Naive thymus-derived CD4-positive, alpha-beta T cell (primary cell): ENCODE results near the gene RTN4R. TPM values are rescaled to one million over a fixed set of nuclear protein-coding genes. Genes with fewer than 3 reads are reported as not detected.

Experiments used
- ATAC-seq: fragments of 150-1000 bp; cut with Tn5 transposase; 2 replicates; pipeline ENCODE4 v1.10.0; 2021; ENCODE audit warnings: mild to moderate bottlenecking, moderate library complexity
- CTCF ChIA-PET: fragments of 350-600 bp; sonication (Branson Sonifier 250); formaldehyde crosslinking; loops from one replicate; lab custom pipeline; 2021; ENCODE audit warnings: antibody characterized with exemption; lab: Charles Lee
- POLR2A ChIA-PET: fragments of 350-600 bp; sonication (Branson Sonifier 250); formaldehyde crosslinking; loops from one replicate; lab custom pipeline; 2021; ENCODE audit warnings: antibody characterized with exemption, inconsistent platforms; lab: Charles Lee
- DNase-seq, 9 donors: peaks; one replicate each; pipeline versions ENCODE4 v3.0.0 to v3.0.0-alpha.2; 2020 to 2022; ENCODE audit warnings: mixed read lengths in 1 of 9
- H3K27ac ChIP-seq: one replicate; pipeline ENCODE4 v1.7.0; 2013; ENCODE audit warnings: mild to moderate bottlenecking, low read depth, low read length, moderate library complexity
- H3K27me3 ChIP-seq, 2 donors: one replicate each; pipeline ENCODE4 v1.7.0; 2013; ENCODE audit warnings: low read length in 2 of 2, mild to moderate bottlenecking in 2 of 2, moderate library complexity in 2 of 2; ENCODE audit not compliant: control insufficient read depth in 2 of 2, insufficient read depth in 2 of 2
- H3K36me3 ChIP-seq, 3 experiments: 1 replicate in 2 of 3; 2 replicates in 1 of 3; pipeline ENCODE4 v1.7.0; 2013; ENCODE audit warnings: low read length in 3 of 3, mild to moderate bottlenecking in 3 of 3, moderate library complexity in 1 of 3; ENCODE audit not compliant: insufficient read depth in 3 of 3, control insufficient read depth in 2 of 3
- H3K4me1 ChIP-seq, 2 donors: one replicate each; pipeline ENCODE4 v1.7.0; 2013; ENCODE audit warnings: low read length in 2 of 2, mild to moderate bottlenecking in 2 of 2, moderate library complexity in 1 of 2; ENCODE audit not compliant: control insufficient read depth in 2 of 2, insufficient read depth in 2 of 2
- H3K4me3 ChIP-seq: 2 replicates; pipeline ENCODE4 v1.7.0; 2013; ENCODE audit warnings: mild to moderate bottlenecking, low read length
- H3K9me3 ChIP-seq, 3 experiments: 1 replicate in 2 of 3; 2 replicates in 1 of 3; pipeline ENCODE4 v1.7.0; 2013; ENCODE audit warnings: low read length in 3 of 3; ENCODE audit not compliant: control insufficient read depth in 2 of 3
- H3K27ac Mint-ChIP-seq, 9 donors: one replicate each; pipeline ENCODE4 v1.8.0; 2020 to 2022; ENCODE audit warnings: mixed read lengths in 9 of 9, mild to moderate bottlenecking in 8 of 9, moderate library complexity in 5 of 9, inconsistent platforms in 2 of 9
- H3K27me3 Mint-ChIP-seq, 5 donors: one replicate each; pipeline ENCODE4 v1.8.0; 2021 to 2022; ENCODE audit warnings: mixed read lengths in 5 of 5, mild to moderate bottlenecking in 1 of 5
- H3K36me3 Mint-ChIP-seq, 5 donors: one replicate each; pipeline ENCODE4 v1.8.0; 2020 to 2022; ENCODE audit warnings: mixed read lengths in 5 of 5, mild to moderate bottlenecking in 3 of 5, inconsistent platforms in 1 of 5
- H3K4me1 Mint-ChIP-seq, 7 donors: one replicate each; pipeline ENCODE4 v1.8.0; 2020 to 2022; ENCODE audit warnings: mixed read lengths in 7 of 7, mild to moderate bottlenecking in 3 of 7, inconsistent platforms in 1 of 7
- H3K4me3 Mint-ChIP-seq, 10 donors: one replicate each; pipeline ENCODE4 v1.8.0; 2020 to 2022; ENCODE audit warnings: mild to moderate bottlenecking in 10 of 10, mixed read lengths in 10 of 10, moderate library complexity in 6 of 10, inconsistent platforms in 2 of 10
- H3K9me3 Mint-ChIP-seq, 11 donors: one replicate each; pipeline ENCODE4 v1.8.0; 2020 to 2022; ENCODE audit warnings: mixed read lengths in 11 of 11, mild to moderate bottlenecking in 4 of 11, inconsistent platforms in 1 of 11, moderate library complexity in 1 of 11
- intact Hi-C, 2 donors: fragments of 100-400 bp; cut with micrococcal nuclease; formaldehyde crosslinking; loops; one replicate each; pipeline ENCODE4 v1.15.1; 2023
- polyA plus RNA-seq, 2 donors: library from polyadenylated mRNA; unstranded; fragments of 300-500 nt; fragmentation: Illumina TruSeq; gene quantifications; one replicate each; pipeline ENCODE4 v1.2.3, GENCODE V29; 2021
- total RNA-seq, 6 experiments: library from RNA in 5 of 6; stranded (reverse) in 5 of 6; gene quantifications; 1 replicate in 5 of 6; 2 replicates in 1 of 6; pipeline ENCODE4 v1.2.3 and lab custom pipeline; 2021 to 2026

RTN4R gene
- total and polyA plus RNA-seq, 7 experiments from 2014 or later: 0.98 to 2.9 (median 2.0) TPM

GRCh38 chr22:20228939-20229272, 39.2 kb downstream of the RTN4R start:
- intact Hi-C loops: no loop called here
- no peak overlapping the region for H3K27ac Mint-ChIP-seq

DNA sequence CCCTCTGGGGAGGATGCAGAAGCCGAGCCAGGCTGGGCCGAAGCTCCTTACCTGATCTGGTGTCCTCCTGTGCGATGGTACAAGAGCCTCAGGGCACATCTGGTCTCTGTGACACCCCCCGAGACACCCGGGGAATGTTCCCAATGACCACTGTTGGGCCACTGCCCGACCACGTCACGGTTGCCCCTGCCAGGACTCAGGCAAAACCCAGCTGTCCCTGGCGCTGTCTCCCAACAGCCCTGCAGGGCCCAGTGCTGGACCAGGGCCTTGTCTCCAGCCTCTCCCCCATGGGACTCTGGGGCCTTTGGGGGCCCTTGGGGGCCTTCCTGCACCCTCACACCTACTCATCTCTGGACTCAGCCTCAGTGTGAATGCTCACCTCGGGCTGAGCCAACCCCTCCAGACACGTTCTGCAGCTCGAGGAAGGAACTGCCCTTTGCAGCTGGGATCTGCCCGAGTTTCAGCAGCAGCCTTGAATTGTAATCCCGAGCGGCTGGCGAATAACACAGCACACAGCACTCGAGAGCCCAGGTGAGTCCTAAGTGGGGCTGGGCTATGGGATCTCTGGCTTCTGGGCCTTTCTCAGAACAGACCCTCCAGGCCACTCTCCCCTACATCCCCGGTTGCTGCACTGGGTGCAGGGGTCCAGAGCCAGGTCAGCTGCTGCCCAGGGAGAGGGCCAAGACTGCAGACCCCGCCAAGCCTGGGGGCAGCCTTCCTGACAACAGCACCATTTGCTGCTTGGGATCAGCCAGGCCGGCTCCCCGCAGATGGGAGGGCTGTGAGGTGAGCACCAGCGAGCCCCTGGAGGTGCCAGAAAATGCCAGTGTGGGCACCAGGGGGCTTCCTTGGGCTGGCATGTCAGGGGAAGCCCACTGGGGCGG, 39.8 kb downstream of the RTN4R start:
- H3K36me3 ChIP-seq: no peaks in the 10 kb centered on the region
- H3K4me1 ChIP-seq: no peaks in the 10 kb centered on the region
- no peak for ATAC-seq
- Mint-ChIP-seq H3K9me3 (peaks cover 0 to 12% (median 0%) of the 10 kb centered on the region in 11 donors), H3K36me3 (no peaks in the 10 kb centered on the region), H3K4me1 (no peaks in the 10 kb centered on the region), H3K4me3 (no peak overlapping the region), H3K27me3 (no peaks in the 10 kb centered on the region), H3K27ac (no peak overlapping the region)
- H3K4me3 ChIP-seq: no peak overlapping the region
- no peak for DNase-seq
- CTCF ChIA-PET: no interaction called here
- no peak overlapping the region for H3K27ac ChIP-seq
- POLR2A ChIA-PET: interaction anchor here (2.2 kb wide), 1 partner anchor 10 kb away, joined by 7 read pairs; no protein-coding TSS in a partner anchor
- intact Hi-C loops: no loop called here
- no peaks in the 10 kb centered on the region for H3K27me3 ChIP-seq
- no peaks in the 10 kb centered on the region for H3K9me3 ChIP-seq

More at GRCh38 chr22:20228939-20229272, 39.2 kb downstream of the RTN4R start:
- no peak overlapping the region for H3K4me3 ChIP-seq
- H3K4me1 Mint-ChIP-seq: no peaks in the 10 kb centered on the region
- H3K27ac ChIP-seq: no peak overlapping the region
- H3K27me3 ChIP-seq: no peaks in the 10 kb centered on the region
- no peak overlapping the region for H3K4me3 Mint-ChIP-seq
- H3K4me1 ChIP-seq: no peaks in the 10 kb centered on the region
- POLR2A ChIA-PET: interaction anchor here (2.2 kb wide), 1 partner anchor 9 kb away, joined by 7 read pairs; no protein-coding TSS in a partner anchor
- peaks cover 0 to 12% (median 0%) of the 10 kb centered on the region in 11 donors for H3K9me3 Mint-ChIP-seq
- no peaks in the 10 kb centered on the region for H3K36me3 ChIP-seq
- H3K9me3 ChIP-seq: no peaks in the 10 kb centered on the region
- CTCF ChIA-PET: no interaction called here
- ATAC-seq: no peak
- no peaks in the 10 kb centered on the region for H3K27me3 Mint-ChIP-seq
- H3K36me3 Mint-ChIP-seq: no peaks in the 10 kb centered on the region
- DNase-seq: no peak

DNA sequence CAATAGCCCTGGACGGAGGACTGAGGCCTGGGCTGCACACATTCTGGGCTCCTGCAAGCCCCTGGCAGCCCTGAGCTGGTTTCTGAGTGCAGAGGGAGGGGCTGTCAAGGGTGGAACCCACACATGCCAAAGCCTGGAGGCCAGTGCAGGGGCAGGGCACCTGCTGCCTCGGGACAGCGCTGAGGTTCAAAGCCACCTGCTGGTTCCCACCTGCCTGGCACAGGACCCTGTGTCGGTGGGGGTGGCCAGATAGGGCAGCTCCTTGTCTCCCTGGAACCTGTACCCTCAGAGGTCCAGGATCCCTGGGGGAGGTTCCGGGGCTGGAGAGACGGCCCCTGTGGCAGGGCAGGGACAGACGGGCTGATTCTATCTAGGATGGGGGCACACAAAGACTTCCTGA, 40.8 kb downstream of the RTN4R start:
- H3K27ac ChIP-seq: no peak overlapping the region
- ATAC-seq: no peak
- intact Hi-C loops: no loop called here
- no peaks in the 10 kb centered on the region for H3K4me1 ChIP-seq
- CTCF ChIA-PET: no interaction called here
- Mint-ChIP-seq H3K27ac (no peak overlapping the region), H3K27me3 (no peaks in the 10 kb centered on the region), H3K4me1 (no peaks in the 10 kb centered on the region), H3K4me3 (no peak overlapping the region), H3K9me3 (peaks cover 0 to 12% (median 0%) of the 10 kb centered on the region in 11 donors), H3K36me3 (no peaks in the 10 kb centered on the region)
- H3K36me3 ChIP-seq: no peaks in the 10 kb centered on the region
- no peaks in the 10 kb centered on the region for H3K27me3 ChIP-seq
- no peak for DNase-seq
- no peak overlapping the region for H3K4me3 ChIP-seq
- POLR2A ChIA-PET: no interaction called here
- H3K9me3 ChIP-seq: no peaks in the 10 kb centered on the region

DNA sequence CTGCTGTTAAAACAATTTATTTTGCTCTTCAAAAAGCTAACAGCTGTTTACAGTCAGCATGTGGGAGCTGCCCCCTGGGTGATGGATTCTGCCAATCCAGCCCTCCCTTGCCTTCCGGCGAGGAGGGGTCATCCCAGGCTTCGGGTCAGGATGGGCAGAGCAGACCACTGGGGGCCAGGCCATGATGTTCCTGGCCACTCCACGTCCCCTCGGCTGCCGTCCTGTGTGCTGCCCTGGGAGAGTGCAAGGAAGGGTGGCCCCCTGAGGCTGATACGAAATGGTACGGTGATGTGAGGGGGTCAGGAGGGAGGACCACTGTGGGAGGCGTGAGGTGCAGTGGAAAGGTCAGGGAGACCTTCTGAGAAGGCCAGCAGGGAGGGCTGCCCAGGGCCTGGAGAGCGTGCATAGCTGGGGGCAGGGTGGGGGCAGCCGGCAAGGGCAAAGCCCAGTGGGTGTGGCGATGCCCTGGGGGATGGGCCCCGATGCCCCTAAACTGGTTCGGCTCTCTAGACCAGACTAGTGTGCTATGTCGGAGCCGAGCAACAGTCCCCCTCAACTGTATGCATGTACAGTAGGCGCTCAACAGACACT, 41.3 kb downstream of the RTN4R start:
- POLR2A ChIA-PET: no interaction called here
- ATAC-seq (no peak), DNase-seq (no peak)
- no peaks in the 10 kb centered on the region for H3K9me3 ChIP-seq
- Mint-ChIP-seq H3K9me3 (peaks cover 0 to 12% (median 0%) of the 10 kb centered on the region in 11 donors), H3K36me3 (no peaks in the 10 kb centered on the region), H3K4me1 (no peaks in the 10 kb centered on the region), H3K27me3 (no peaks in the 10 kb centered on the region), H3K27ac (no peak overlapping the region), H3K4me3 (no peak overlapping the region)
- intact Hi-C loops: no loop called here
- no peak overlapping the region for H3K27ac ChIP-seq
- H3K27me3 ChIP-seq: no peaks in the 10 kb centered on the region
- no peaks in the 10 kb centered on the region for H3K4me1 ChIP-seq
- no peak overlapping the region for H3K4me3 ChIP-seq
- CTCF ChIA-PET: no interaction called here
- no peaks in the 10 kb centered on the region for H3K36me3 ChIP-seq

DNA sequence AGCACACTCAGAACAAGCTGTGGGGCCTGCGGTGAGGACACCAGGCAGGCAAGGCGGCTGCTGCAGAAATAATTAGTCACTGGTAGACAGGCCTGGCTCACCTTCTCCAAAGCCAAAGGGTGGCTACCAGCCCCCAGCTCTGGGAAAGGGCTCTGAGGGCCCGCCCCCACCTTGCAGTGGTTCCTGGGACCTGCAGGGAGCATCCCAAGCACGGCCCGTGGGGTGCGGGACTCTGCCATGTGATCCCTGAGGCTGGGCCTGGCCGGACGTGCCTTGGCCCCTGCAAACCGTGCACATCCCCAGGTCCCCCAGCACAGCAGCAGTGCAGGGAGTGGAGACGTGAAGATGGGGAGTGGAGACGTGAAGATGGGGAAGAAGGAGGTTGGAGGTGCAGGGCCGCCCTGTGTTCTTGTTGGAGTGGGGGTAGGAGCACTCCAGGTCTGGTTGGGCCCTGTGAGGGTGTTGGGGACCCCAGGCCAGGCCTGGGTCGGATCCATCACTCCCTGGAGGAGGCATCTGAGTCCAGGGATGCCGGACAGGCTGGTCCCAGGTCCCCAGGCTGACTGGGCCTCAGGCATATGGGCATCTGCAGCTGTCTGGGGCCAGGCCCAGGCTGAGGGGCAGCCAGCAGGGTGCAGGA, 41.9 kb downstream of the RTN4R start:
- POLR2A ChIA-PET: no interaction called here
- no peak overlapping the region for H3K27ac Mint-ChIP-seq

GRCh38 chr22:20225693-20225966, 42.5 kb downstream of the RTN4R start:
- peaks cover 0 to 12% (median 0%) of the 10 kb centered on the region in 11 donors for H3K9me3 Mint-ChIP-seq
- peak overlapping the region in 3 of 9 donors; percentile 17 to 30 (median 17) for H3K27ac Mint-ChIP-seq
- H3K4me1 Mint-ChIP-seq: no peaks in the 10 kb centered on the region
- no peaks in the 10 kb centered on the region for H3K4me1 ChIP-seq
- H3K4me3 ChIP-seq: no peak overlapping the region
- no peak overlapping the region for H3K4me3 Mint-ChIP-seq
- ATAC-seq (no peak), DNase-seq (no peak)
- no peaks in the 10 kb centered on the region for H3K36me3 Mint-ChIP-seq
- ChIA-PET POLR2A (no interaction called here), CTCF (no interaction called here)
- H3K36me3 ChIP-seq: no peaks in the 10 kb centered on the region
- H3K27ac ChIP-seq: no peak overlapping the region
- no peaks in the 10 kb centered on the region for H3K27me3 ChIP-seq
- H3K9me3 ChIP-seq: no peaks in the 10 kb centered on the region
- no peaks in the 10 kb centered on the region for H3K27me3 Mint-ChIP-seq
- intact Hi-C loops: no loop called here

More for the DNA sequence above, 41.9 kb downstream of the RTN4R start:
- Mint-ChIP-seq H3K36me3 (no peaks in the 10 kb centered on the region), H3K9me3 (peaks cover 0 to 12% (median 0%) of the 10 kb centered on the region in 11 donors), H3K4me3 (no peak overlapping the region), H3K4me1 (no peaks in the 10 kb centered on the region), H3K27me3 (no peaks in the 10 kb centered on the region)
- no peak for ATAC-seq
- intact Hi-C loops: no loop called here
- no peak for DNase-seq
- no peaks in the 10 kb centered on the region for H3K36me3 ChIP-seq
- no peaks in the 10 kb centered on the region for H3K27me3 ChIP-seq
- H3K4me1 ChIP-seq: no peaks in the 10 kb centered on the region
- H3K4me3 ChIP-seq: no peak overlapping the region
- H3K9me3 ChIP-seq: no peaks in the 10 kb centered on the region
- CTCF ChIA-PET: no interaction called here
- H3K27ac ChIP-seq: no peak overlapping the region
